ENCODE data around the gene BPIFB3. TPM values are rescaled to one million over a fixed set of nuclear protein-coding genes. Genes with fewer than 3 reads are reported as not detected.

Gene BPIFB3
- total and polyA plus RNA-seq, 2 of the 13 experiments (the other 11 are each of a cell fraction or from before 2014, with no cell fraction given): 0.09 TPM; not detected in 1

DNA sequence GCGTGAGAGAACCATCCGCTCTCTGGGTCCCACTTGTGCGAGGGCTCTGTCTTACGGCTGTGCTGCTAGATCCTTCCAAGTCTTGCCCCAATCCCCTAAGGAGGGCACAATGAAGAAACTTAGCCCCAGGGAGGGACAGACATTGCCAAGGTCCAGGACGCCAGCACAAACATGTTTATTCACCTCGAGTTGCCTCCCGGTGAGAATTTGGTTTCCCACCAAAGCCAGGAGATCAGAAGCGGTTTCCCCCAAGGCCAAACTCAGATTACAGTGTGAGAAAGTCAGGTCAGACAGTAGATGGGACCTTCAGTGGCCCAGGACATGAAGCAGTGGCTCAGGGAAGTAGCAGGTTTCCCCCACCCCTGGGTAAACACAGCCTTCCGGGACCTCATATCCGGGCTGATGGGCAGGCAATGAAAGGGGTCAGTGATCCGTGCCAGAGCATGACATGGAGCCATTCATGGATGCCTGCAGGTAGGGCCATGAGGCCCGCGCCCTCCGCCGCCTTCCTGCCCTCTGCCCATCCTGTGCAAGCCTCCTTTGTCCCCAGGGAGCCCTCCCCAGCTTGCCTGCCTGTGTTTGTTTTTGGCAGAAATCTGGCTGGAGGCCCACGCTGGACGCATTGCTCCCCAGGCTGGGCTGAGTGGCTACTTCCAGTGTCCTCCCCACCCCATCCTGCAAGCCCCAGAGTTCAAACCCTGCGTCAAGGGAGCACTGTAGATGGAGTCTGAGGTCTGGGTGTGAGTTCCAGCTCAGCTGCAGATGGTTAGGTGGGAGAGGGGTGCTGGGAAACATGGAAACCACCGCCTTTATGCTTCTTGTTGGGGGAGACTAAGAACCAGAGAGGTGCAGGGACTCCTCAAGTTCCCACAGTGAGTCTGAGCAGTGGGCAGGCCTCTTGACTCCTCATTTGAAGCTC is 44.2 kb upstream of the BPIFB3 start (continued):
- no peak for TF ChIP-seq ZNF235 (CRISPR knock-in tag; IDR thresholded peaks at IDR 0.05; ENCODE audit: borderline replicate concordance)
- TF ChIP-seq ZNF780A (CRISPR knock-in tag; IDR thresholded peaks at IDR 0.05): peak; percentile 89
- no peak for TF ChIP-seq CC2D1A (CRISPR knock-in tag; IDR thresholded peaks at IDR 0.05)
- peak; percentile 86; the same call in 1 of the 2 replicates for TF ChIP-seq ZNF619 (CRISPR knock-in tag; IDR thresholded peaks at IDR 0.05)
- TF ChIP-seq ZNF234 (CRISPR knock-in tag; conservative IDR thresholded peaks at IDR 0.05): no peak
- TF ChIP-seq ZNF484 (CRISPR knock-in tag; IDR thresholded peaks at IDR 0.05; ENCODE audit: borderline replicate concordance, low read depth): peak; percentile 87; the same call in 1 of the 2 replicates
- TF ChIP-seq ZMYM4 (CRISPR knock-in tag; IDR thresholded peaks at IDR 0.05): peak; percentile 89; the same call in 1 of the 2 replicates
- TF ChIP-seq, protein P1, sequence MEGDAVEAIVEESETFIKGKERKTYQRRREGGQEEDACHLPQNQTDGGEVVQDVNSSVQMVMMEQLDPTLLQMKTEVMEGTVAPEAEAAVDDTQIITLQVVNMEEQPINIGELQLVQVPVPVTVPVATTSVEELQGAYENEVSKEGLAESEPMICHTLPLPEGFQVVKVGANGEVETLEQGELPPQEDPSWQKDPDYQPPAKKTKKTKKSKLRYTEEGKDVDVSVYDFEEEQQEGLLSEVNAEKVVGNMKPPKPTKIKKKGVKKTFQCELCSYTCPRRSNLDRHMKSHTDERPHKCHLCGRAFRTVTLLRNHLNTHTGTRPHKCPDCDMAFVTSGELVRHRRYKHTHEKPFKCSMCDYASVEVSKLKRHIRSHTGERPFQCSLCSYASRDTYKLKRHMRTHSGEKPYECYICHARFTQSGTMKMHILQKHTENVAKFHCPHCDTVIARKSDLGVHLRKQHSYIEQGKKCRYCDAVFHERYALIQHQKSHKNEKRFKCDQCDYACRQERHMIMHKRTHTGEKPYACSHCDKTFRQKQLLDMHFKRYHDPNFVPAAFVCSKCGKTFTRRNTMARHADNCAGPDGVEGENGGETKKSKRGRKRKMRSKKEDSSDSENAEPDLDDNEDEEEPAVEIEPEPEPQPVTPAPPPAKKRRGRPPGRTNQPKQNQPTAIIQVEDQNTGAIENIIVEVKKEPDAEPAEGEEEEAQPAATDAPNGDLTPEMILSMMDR (CRISPR knock-in tag; IDR thresholded peaks at IDR 0.05): 0 out of 2 replicates have a peak, but pooled peaks have one; percentile 9
- TF ChIP-seq ISL2 (CRISPR knock-in tag; IDR thresholded peaks at IDR 0.05): peak; percentile 92
- peak; percentile 86; the same call in 1 of the 2 replicates for TF ChIP-seq ZNF850 (CRISPR knock-in tag; conservative IDR thresholded peaks at IDR 0.05)
- TF ChIP-seq ZKSCAN8 (CRISPR knock-in tag; IDR thresholded peaks at IDR 0.05; ENCODE audit: borderline replicate concordance): peak; percentile 97
- TF ChIP-seq, protein P2, sequence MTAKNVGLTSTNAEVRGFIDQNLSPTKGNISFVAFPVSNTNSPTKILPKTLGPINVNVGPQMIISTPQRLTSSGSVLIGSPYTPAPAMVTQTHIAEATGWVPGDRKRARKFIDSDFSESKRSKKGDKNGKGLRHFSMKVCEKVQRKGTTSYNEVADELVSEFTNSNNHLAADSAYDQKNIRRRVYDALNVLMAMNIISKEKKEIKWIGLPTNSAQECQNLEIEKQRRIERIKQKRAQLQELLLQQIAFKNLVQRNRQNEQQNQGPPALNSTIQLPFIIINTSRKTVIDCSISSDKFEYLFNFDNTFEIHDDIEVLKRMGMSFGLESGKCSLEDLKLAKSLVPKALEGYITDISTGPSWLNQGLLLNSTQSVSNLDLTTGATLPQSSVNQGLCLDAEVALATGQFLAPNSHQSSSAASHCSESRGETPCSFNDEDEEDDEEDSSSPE (CRISPR knock-in tag; IDR thresholded peaks at IDR 0.05): peak; percentile 57; the same call in 1 of the 2 replicates
- TF ChIP-seq ZNF382 (CRISPR knock-in tag; IDR thresholded peaks at IDR 0.05; ENCODE audit: borderline replicate concordance): no peak
- TF ChIP-seq, protein P3, sequence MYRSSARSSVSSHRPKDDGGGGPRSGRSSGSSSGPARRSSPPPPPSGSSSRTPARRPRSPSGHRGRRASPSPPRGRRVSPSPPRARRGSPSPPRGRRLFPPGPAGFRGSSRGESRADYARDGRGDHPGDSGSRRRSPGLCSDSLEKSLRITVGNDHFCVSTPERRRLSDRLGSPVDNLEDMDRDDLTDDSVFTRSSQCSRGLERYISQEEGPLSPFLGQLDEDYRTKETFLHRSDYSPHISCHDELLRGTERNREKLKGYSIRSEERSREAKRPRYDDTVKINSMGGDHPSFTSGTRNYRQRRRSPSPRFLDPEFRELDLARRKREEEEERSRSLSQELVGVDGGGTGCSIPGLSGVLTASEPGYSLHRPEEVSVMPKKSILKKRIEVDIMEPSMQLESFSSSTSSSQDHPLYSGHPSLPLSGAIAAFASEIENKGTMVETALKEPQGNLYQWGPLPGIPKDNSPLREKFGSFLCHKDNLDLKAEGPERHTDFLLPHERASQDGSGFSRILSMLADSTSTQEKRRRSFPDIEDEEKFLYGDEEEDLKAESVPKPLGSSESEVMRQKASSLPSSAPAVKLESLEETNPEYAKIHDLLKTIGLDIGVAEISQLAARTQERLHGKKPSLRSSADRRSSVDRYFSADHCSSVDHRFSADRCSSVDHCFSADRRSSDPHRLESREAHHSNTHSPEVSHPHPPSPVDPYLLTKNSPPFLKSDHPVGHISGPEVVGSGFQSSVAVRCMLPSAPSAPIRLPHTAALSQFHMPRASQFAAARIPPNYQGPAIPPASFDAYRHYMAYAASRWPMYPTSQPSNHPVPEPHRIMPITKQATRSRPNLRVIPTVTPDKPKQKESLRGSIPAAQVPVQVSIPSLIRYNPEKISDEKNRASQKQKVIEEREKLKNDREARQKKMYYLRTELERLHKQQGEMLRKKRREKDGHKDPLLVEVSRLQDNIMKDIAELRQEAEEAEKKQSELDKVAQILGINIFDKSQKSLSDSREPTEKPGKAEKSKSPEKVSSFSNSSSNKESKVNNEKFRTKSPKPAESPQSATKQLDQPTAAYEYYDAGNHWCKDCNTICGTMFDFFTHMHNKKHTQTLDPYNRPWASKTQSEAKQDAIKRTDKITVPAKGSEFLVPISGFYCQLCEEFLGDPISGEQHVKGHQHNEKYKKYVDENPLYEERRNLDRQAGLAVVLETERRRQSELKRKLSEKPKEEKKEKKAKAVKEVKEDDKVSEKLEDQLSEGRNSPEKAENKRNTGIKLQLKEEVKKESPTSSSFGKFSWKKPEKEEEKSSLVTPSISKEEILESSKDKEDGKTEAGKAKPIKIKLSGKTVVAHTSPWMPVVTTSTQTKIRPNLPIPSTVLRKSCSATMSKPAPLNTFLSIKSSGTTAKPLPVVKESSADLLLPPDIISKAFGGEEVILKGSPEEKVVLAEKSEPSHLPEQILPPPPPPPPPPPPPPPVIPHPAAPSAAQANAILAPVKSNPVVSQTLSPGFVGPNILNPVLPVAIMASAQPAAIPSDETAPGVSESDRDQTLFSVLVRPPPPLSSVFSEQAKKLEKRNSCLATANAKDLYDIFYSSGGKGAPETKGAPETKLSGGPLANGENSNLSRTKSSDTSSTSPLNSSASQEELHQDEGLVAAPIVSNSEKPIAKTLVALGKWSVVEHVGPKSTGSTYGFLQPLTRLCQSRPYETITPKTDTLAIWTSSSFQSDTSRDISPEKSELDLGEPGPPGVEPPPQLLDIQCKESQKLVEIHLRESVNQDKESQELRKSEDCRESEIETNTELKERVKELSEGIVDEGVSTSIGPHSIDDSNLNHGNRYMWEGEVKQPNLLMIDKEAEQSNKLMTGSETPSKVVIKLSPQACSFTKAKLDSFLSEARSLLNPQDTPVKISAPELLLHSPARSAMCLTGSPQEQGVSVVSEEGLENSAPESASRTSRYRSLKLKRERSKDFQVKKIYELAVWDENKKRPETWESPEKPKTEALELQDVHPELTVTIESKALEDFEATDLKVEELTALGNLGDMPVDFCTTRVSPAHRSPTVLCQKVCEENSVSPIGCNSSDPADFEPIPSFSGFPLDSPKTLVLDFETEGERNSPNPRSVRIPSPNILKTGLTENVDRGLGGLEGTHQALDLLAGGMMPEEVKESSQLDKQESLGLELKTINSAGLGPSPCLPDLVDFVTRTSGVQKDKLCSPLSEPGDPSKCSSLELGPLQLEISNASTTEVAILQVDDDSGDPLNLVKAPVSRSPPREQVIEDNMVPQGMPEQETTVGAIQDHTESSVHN (CRISPR knock-in tag; IDR thresholded peaks at IDR 0.05): peak; percentile 100
- TF ChIP-seq, protein P4, sequence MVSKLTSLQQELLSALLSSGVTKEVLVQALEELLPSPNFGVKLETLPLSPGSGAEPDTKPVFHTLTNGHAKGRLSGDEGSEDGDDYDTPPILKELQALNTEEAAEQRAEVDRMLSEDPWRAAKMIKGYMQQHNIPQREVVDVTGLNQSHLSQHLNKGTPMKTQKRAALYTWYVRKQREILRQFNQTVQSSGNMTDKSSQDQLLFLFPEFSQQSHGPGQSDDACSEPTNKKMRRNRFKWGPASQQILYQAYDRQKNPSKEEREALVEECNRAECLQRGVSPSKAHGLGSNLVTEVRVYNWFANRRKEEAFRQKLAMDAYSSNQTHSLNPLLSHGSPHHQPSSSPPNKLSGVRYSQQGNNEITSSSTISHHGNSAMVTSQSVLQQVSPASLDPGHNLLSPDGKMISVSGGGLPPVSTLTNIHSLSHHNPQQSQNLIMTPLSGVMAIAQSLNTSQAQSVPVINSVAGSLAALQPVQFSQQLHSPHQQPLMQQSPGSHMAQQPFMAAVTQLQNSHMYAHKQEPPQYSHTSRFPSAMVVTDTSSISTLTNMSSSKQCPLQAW (CRISPR knock-in tag; IDR thresholded peaks at IDR 0.05): peak; percentile 97
